ENCODE results near the gene RNF43.

The RNF43 gene

GRCh38 chr17:58396173-58396572 is 21.2 kb downstream of the RNF43 start:
- H3K27me3 ChIP-seq (ENCODE audit: control insufficient read depth in 2 of 2, insufficient read depth in 2 of 2, low read length in 2 of 2), result no peaks in the 10 kb centered on the region
- H3K36me3 ChIP-seq (ENCODE audit: control insufficient read depth in 2 of 2, insufficient read depth in 2 of 2, low read length in 2 of 2), result no peaks in the 10 kb centered on the region
- H3K4me1 ChIP-seq (ENCODE audit: control insufficient read depth in 2 of 2, insufficient read depth in 2 of 2, low read length in 2 of 2), result peaks cover 17 to 45% of the 10 kb centered on the region in 2 donors
- H3K9me3 ChIP-seq (ENCODE audit: control insufficient read depth in 2 of 2, low read length in 2 of 2), result no peaks in the 10 kb centered on the region
- peak overlapping the region in 1 of 2 donors; percentile 6 for H3K9ac ChIP-seq (ENCODE audit: low read depth in 1 of 2, low read length in 2 of 2)
- H3K4me3 ChIP-seq (ENCODE audit: low read length in 2 of 2), result no peak overlapping the region
- no peak overlapping the region for H3K27ac ChIP-seq (ENCODE audit: low read depth in 2 of 2, low read length in 2 of 2)

DNA sequence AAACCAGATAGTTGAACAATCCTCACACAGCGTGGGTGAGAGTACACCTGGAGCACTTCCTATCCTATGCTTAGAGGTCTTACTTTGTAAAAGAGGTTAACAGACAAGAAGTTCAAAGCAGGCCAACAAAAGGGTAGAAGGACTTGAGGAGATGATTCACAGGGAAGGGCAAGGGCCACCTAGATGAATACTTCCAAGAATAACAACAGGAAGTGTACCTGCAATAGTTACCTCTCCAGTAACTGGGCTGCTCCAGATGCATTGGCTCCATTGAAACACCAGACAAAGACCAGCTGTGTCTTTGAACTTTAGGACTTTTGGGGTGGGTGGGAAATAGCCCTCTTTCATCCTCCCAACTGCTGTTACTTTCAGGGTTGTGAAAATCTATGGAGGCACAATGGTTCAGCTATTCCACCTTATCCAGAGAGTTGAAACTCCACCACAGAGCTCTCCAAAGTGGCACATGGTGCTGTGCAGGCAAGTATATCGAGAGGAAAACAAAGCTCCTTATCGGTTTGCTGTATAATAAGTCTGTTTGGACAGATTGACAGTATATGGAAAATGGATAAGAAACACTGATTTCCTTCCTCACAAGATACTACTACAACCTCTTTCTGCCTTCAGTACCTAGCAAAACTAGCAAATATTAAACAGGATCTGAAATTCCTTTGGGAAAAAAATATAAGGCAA is 22.7 kb downstream of the RNF43 start:
- H3K4me3 ChIP-seq (ENCODE audit: low read length in 2 of 2), result peak overlapping the region; percentile 0 to 4
- H3K36me3 ChIP-seq (ENCODE audit: control insufficient read depth in 2 of 2, insufficient read depth in 2 of 2, low read length in 2 of 2), result no peaks in the 10 kb centered on the region
- H3K27me3 ChIP-seq (ENCODE audit: control insufficient read depth in 2 of 2, insufficient read depth in 2 of 2, low read length in 2 of 2), result no peaks in the 10 kb centered on the region
- peaks cover 27 to 54% of the 10 kb centered on the region in 2 donors for H3K4me1 ChIP-seq (ENCODE audit: control insufficient read depth in 2 of 2, insufficient read depth in 2 of 2, low read length in 2 of 2)
- H3K9ac ChIP-seq (ENCODE audit: low read depth in 1 of 2, low read length in 2 of 2), result no peak overlapping the region
- no peaks in the 10 kb centered on the region for H3K9me3 ChIP-seq (ENCODE audit: control insufficient read depth in 2 of 2, low read length in 2 of 2)
- H3K27ac ChIP-seq (ENCODE audit: low read depth in 2 of 2, low read length in 2 of 2), result peak overlapping the region; percentile 18 to 48

- H3K36me3 ChIP-seq (ENCODE audit: control insufficient read depth in 2 of 2, insufficient read depth in 2 of 2, low read length in 2 of 2), result no peaks in the 10 kb centered on the region
- peak overlapping the region; percentile 26 to 39 for H3K4me3 ChIP-seq (ENCODE audit: low read length in 2 of 2)
- H3K27me3 ChIP-seq (ENCODE audit: control insufficient read depth in 2 of 2, insufficient read depth in 2 of 2, low read length in 2 of 2), result no peaks in the 10 kb centered on the region
- peak overlapping the region in 1 of 2 donors; percentile 27 for H3K9ac ChIP-seq (ENCODE audit: low read depth in 1 of 2, low read length in 2 of 2)
- no peaks in the 10 kb centered on the region for H3K9me3 ChIP-seq (ENCODE audit: control insufficient read depth in 2 of 2, low read length in 2 of 2)
- H3K4me1 ChIP-seq (ENCODE audit: control insufficient read depth in 2 of 2, insufficient read depth in 2 of 2, low read length in 2 of 2), result peaks cover 42 to 69% of the 10 kb centered on the region in 2 donors
- peak overlapping the region; percentile 71 to 85 for H3K27ac ChIP-seq (ENCODE audit: low read depth in 2 of 2, low read length in 2 of 2)
These were observed 25.9 kb downstream of the RNF43 start for GRCh38 chr17:58391302-58391984.

GRCh38 chr17:58390884-58391283 is 26.4 kb downstream of the RNF43 start:
- H3K27me3 ChIP-seq (ENCODE audit: control insufficient read depth in 2 of 2, insufficient read depth in 2 of 2, low read length in 2 of 2), result no peaks in the 10 kb centered on the region
- no peaks in the 10 kb centered on the region for H3K36me3 ChIP-seq (ENCODE audit: control insufficient read depth in 2 of 2, insufficient read depth in 2 of 2, low read length in 2 of 2)
- no peaks in the 10 kb centered on the region for H3K9me3 ChIP-seq (ENCODE audit: control insufficient read depth in 2 of 2, low read length in 2 of 2)
- H3K4me1 ChIP-seq (ENCODE audit: control insufficient read depth in 2 of 2, insufficient read depth in 2 of 2, low read length in 2 of 2), result peaks cover 43 to 67% of the 10 kb centered on the region in 2 donors
- H3K9ac ChIP-seq (ENCODE audit: low read depth in 1 of 2, low read length in 2 of 2), result peak overlapping the region; percentile 12 to 27
- peak overlapping the region; percentile 26 to 39 for H3K4me3 ChIP-seq (ENCODE audit: low read length in 2 of 2)
- H3K27ac ChIP-seq (ENCODE audit: low read depth in 2 of 2, low read length in 2 of 2), result peak overlapping the region; percentile 71 to 85

- H3K9ac ChIP-seq (ENCODE audit: low read depth in 1 of 2, low read length in 2 of 2), result peak overlapping the region; percentile 1 to 3
- no peaks in the 10 kb centered on the region for H3K36me3 ChIP-seq (ENCODE audit: control insufficient read depth in 2 of 2, insufficient read depth in 2 of 2, low read length in 2 of 2)
- no peaks in the 10 kb centered on the region for H3K27me3 ChIP-seq (ENCODE audit: control insufficient read depth in 2 of 2, insufficient read depth in 2 of 2, low read length in 2 of 2)
- peak overlapping the region in 1 of 2 donors; percentile 23 for H3K4me3 ChIP-seq (ENCODE audit: low read length in 2 of 2)
- peak overlapping the region; percentile 81 to 84 for H3K27ac ChIP-seq (ENCODE audit: low read depth in 2 of 2, low read length in 2 of 2)
- H3K9me3 ChIP-seq (ENCODE audit: control insufficient read depth in 2 of 2, low read length in 2 of 2), result no peaks in the 10 kb centered on the region
- H3K4me1 ChIP-seq (ENCODE audit: control insufficient read depth in 2 of 2, insufficient read depth in 2 of 2, low read length in 2 of 2), result peaks cover 47 to 65% of the 10 kb centered on the region in 2 donors
These were observed 28.8 kb downstream of the RNF43 start for GRCh38 chr17:58388302-58389190.

DNA sequence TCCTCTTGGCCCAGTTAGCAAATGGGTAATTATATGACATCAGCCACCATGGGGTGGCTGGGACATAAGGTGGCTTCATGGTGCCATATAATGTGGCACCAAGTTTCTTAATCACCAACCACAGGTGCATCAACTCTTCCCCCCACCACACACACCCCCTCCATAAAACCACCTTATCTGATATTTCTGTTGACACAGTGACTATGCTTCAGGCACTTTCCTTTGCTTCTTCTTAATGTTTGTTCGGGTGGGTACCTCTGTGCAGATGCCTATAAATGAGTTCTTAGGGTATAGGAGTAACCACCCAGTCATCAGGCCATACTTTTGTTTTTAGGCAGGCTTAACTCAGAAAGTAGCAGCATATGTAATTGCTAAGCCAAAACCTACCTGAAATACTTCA is 29.5 kb downstream of the RNF43 start:
- Histone ChIP-seq H3K9me3 (ENCODE audit: control insufficient read depth in 2 of 2, low read length in 2 of 2) (no peaks in the 10 kb centered on the region), H3K36me3 (ENCODE audit: control insufficient read depth in 2 of 2, insufficient read depth in 2 of 2, low read length in 2 of 2) (no peaks in the 10 kb centered on the region), H3K9ac (ENCODE audit: low read depth in 1 of 2, low read length in 2 of 2) (peak overlapping the region in 1 of 2 donors; percentile 1), H3K4me3 (ENCODE audit: low read length in 2 of 2) (peak overlapping the region in 1 of 2 donors; percentile 23), H3K27ac (ENCODE audit: low read depth in 2 of 2, low read length in 2 of 2) (peak overlapping the region; percentile 81 to 84), H3K27me3 (ENCODE audit: control insufficient read depth in 2 of 2, insufficient read depth in 2 of 2, low read length in 2 of 2) (no peaks in the 10 kb centered on the region), H3K4me1 (ENCODE audit: control insufficient read depth in 2 of 2, insufficient read depth in 2 of 2, low read length in 2 of 2) (peaks cover 51 to 70% of the 10 kb centered on the region in 2 donors)

- Histone ChIP-seq H3K9me3 (ENCODE audit: control insufficient read depth in 2 of 2, low read length in 2 of 2) (no peaks in the 10 kb centered on the region), H3K36me3 (ENCODE audit: control insufficient read depth in 2 of 2, insufficient read depth in 2 of 2, low read length in 2 of 2) (no peaks in the 10 kb centered on the region), H3K27ac (ENCODE audit: low read depth in 2 of 2, low read length in 2 of 2) (peak overlapping the region; percentile 51 to 54), H3K4me1 (ENCODE audit: control insufficient read depth in 2 of 2, insufficient read depth in 2 of 2, low read length in 2 of 2) (peaks cover 57 to 70% of the 10 kb centered on the region in 2 donors), H3K9ac (ENCODE audit: low read depth in 1 of 2, low read length in 2 of 2) (no peak overlapping the region), H3K27me3 (ENCODE audit: control insufficient read depth in 2 of 2, insufficient read depth in 2 of 2, low read length in 2 of 2) (no peaks in the 10 kb centered on the region), H3K4me3 (ENCODE audit: low read length in 2 of 2) (no peak overlapping the region)
These were observed 30.6 kb downstream of the RNF43 start for GRCh38 chr17:58386708-58387107.

GRCh38 chr17:58385359-58385899 is 31.9 kb downstream of the RNF43 start:
- Histone ChIP-seq H3K9me3 (ENCODE audit: control insufficient read depth in 2 of 2, low read length in 2 of 2) (no peaks in the 10 kb centered on the region), H3K9ac (ENCODE audit: low read depth in 1 of 2, low read length in 2 of 2) (no peak overlapping the region), H3K4me3 (ENCODE audit: low read length in 2 of 2) (no peak overlapping the region), H3K36me3 (ENCODE audit: control insufficient read depth in 2 of 2, insufficient read depth in 2 of 2, low read length in 2 of 2) (no peaks in the 10 kb centered on the region), H3K4me1 (ENCODE audit: control insufficient read depth in 2 of 2, insufficient read depth in 2 of 2, low read length in 2 of 2) (peaks cover 55 to 70% of the 10 kb centered on the region in 2 donors), H3K27me3 (ENCODE audit: control insufficient read depth in 2 of 2, insufficient read depth in 2 of 2, low read length in 2 of 2) (no peaks in the 10 kb centered on the region), H3K27ac (ENCODE audit: low read depth in 2 of 2, low read length in 2 of 2) (peak overlapping the region in 1 of 2 donors; percentile 2)

DNA sequence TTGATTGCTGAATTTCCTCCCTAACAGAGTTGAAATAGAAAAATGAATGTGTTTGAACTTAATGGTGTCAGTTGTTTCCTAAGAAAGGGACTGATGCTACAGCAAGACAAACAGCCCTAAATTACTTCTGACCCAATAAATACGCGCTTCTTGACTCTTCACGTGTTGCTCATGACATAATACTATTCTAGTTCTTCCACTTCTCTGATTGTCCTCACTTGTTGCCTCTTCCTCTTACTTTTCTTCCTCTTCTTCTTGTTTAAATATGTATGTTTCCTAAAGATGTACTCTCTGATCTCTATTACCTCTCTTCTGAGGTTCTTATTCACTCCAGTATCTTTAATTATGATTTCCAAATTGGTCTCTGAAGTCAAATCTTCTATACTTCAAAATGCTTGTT is 32.4 kb downstream of the RNF43 start:
- H3K36me3 ChIP-seq (ENCODE audit: control insufficient read depth in 2 of 2, insufficient read depth in 2 of 2, low read length in 2 of 2), result no peaks in the 10 kb centered on the region
- no peaks in the 10 kb centered on the region for H3K9me3 ChIP-seq (ENCODE audit: control insufficient read depth in 2 of 2, low read length in 2 of 2)
- peak overlapping the region in 1 of 2 donors; percentile 23 for H3K27ac ChIP-seq (ENCODE audit: low read depth in 2 of 2, low read length in 2 of 2)
- no peak overlapping the region for H3K4me3 ChIP-seq (ENCODE audit: low read length in 2 of 2)
- H3K27me3 ChIP-seq (ENCODE audit: control insufficient read depth in 2 of 2, insufficient read depth in 2 of 2, low read length in 2 of 2), result no peaks in the 10 kb centered on the region
- H3K9ac ChIP-seq (ENCODE audit: low read depth in 1 of 2, low read length in 2 of 2), result no peak overlapping the region
- H3K4me1 ChIP-seq (ENCODE audit: control insufficient read depth in 2 of 2, insufficient read depth in 2 of 2, low read length in 2 of 2), result peaks cover 50 to 68% of the 10 kb centered on the region in 2 donors

Data from mucosa of rectum (tissue), 2 donors.